H1 (cell line): ENCODE results near the gene RAB2B. TPM values are rescaled to one million over a fixed set of nuclear protein-coding genes. Genes with fewer than 3 reads are reported as not detected.
A peak's percentile ranks its signal among the peaks of the same experiment; 100 is the strongest.

Experiments used
- CTCF ChIA-PET: fragments of 300-600 bp; sonication (Branson Sonifier 250); formaldehyde crosslinking; loops from one replicate; lab custom pipeline; 2021; ENCODE audit not compliant: partially characterized antibody; lab: Charles Lee
- POLR2A ChIA-PET: fragments of 300-600 bp; sonication (Branson Sonifier 250); formaldehyde crosslinking; loops from one replicate; lab custom pipeline; 2021; ENCODE audit warnings: inconsistent platforms; ENCODE audit not compliant: partially characterized antibody; lab: Charles Lee
- DNase-seq, 2 experiments: peaks; one replicate each; pipeline versions ENCODE4 v3.0.0 to v3.0.0-alpha.2; 2010 to 2022; ENCODE audit warnings: low spot score in 2 of 2, low read depth in 1 of 2, mixed read lengths in 1 of 2
- FAIRE-seq: peaks from 2 replicates; lab custom pipeline; 2011; peaks lifted over from hg19 to GRCh38; lab: Jason Lieb, UNC
- H2AFZ ChIP-seq: 2 replicates; pipeline ENCODE4 v1.8.1; 2012; ENCODE audit warnings: low read length, inconsistent platforms
- H2AK5ac ChIP-seq: 2 replicates; pipeline ENCODE4 v1.6.1; 2013; ENCODE audit warnings: low read depth, low read length
- H2BK120ac ChIP-seq: replicated peaks from 2 replicates; pipeline ENCODE3; 2013; ENCODE audit warnings: low read depth, low read length, inconsistent platforms
- H2BK12ac ChIP-seq: 2 replicates; pipeline ENCODE4 v1.6.1; 2013; ENCODE audit warnings: low read depth, low read length
- H2BK15ac ChIP-seq: 2 replicates; pipeline ENCODE4 v1.6.1; 2013; ENCODE audit warnings: low read length
- H2BK20ac ChIP-seq: 2 replicates; pipeline ENCODE4 v1.6.1; 2013; ENCODE audit warnings: low read length
- H2BK5ac ChIP-seq: 2 replicates; pipeline ENCODE4 v1.6.1; 2013; ENCODE audit warnings: low read depth, low read length
- H3K14ac ChIP-seq: 2 replicates; pipeline ENCODE4 v1.6.1; 2013; ENCODE audit warnings: inconsistent platforms; ENCODE audit not compliant: insufficient read length
- H3K18ac ChIP-seq: 2 replicates; pipeline ENCODE4 v1.6.1; 2013; ENCODE audit warnings: low read length; ENCODE audit errors: extremely low read depth
- H3K23ac ChIP-seq: 2 replicates; pipeline ENCODE4 v1.6.1; 2013; ENCODE audit warnings: inconsistent platforms; ENCODE audit not compliant: insufficient read length
- H3K23me2 ChIP-seq: 2 replicates; pipeline ENCODE4 v1.6.1; 2013; ENCODE audit warnings: low read depth, low read length
- H3K27ac ChIP-seq: 2 replicates; pipeline ENCODE4 v1.6.1; 2011; ENCODE audit warnings: low read depth, low read length, inconsistent platforms
- H3K27me3 ChIP-seq, 4 experiments: replicated peaks in 1 of 4; 1 replicate in 1 of 4; 2 replicates in 3 of 4; pipeline versions ENCODE4 v1.6.1 to v1.8.1; 2011 to 2013; ENCODE audit warnings: low read length in 3 of 4, mild to moderate bottlenecking in 3 of 4, inconsistent platforms in 2 of 4, mixed read lengths in 2 of 4, moderate library complexity in 1 of 4; ENCODE audit not compliant: control insufficient read depth in 3 of 4, insufficient read depth in 3 of 4; ENCODE audit errors: extremely low read depth in 1 of 4
- H3K36me3 ChIP-seq, 4 experiments: 2 replicates each; pipeline versions ENCODE4 v1.6.1 to v1.8.1; 2011 to 2013; ENCODE audit warnings: mild to moderate bottlenecking in 4 of 4, low read length in 3 of 4, moderate library complexity in 2 of 4, control low read depth in 1 of 4, inconsistent platforms in 1 of 4; ENCODE audit not compliant: insufficient read depth in 4 of 4, control insufficient read depth in 2 of 4
- H3K4ac ChIP-seq: replicated peaks from 2 replicates; pipeline ENCODE3; 2013; ENCODE audit warnings: low read length, low read depth, mixed read lengths, inconsistent platforms; ENCODE audit not compliant: insufficient read length
- H3K4me1 ChIP-seq, 4 experiments: replicated peaks in 1 of 4; 1 replicate in 1 of 4; 2 replicates in 3 of 4; pipeline versions ENCODE4 v1.6.1 to v1.8.1; 2011 to 2013; ENCODE audit warnings: low read length in 3 of 4, inconsistent platforms in 2 of 4, mixed read lengths in 1 of 4; ENCODE audit not compliant: insufficient read depth in 4 of 4, control insufficient read depth in 3 of 4
- H3K4me2 ChIP-seq, 2 experiments: 2 replicates each; pipeline versions ENCODE4 v1.6.1 to v1.8.1; 2011 to 2013; ENCODE audit warnings: low read depth in 2 of 2, low read length in 2 of 2, control low read depth in 1 of 2, inconsistent platforms in 1 of 2, mild to moderate bottlenecking in 1 of 2; ENCODE audit not compliant: insufficient read depth in 1 of 2
- H3K4me3 ChIP-seq, 4 experiments: fragments of 200-600, 300-600 bp in 1 of 4; sonication (generic), shearing (Covaris generic), sonication (Bioruptor Twin) in 1 of 4; 2 replicates each; pipeline versions ENCODE4 v1.5.1 to v1.8.1; 2011 to 2016; ENCODE audit warnings: low read length in 4 of 4, low read depth in 3 of 4, control low read depth in 2 of 4, inconsistent platforms in 2 of 4, mild to moderate bottlenecking in 2 of 4, mixed read lengths in 1 of 4, moderate library complexity in 1 of 4; ENCODE audit not compliant: insufficient read depth in 2 of 4; ENCODE audit errors: extremely low read depth in 1 of 4
- H3K56ac ChIP-seq: replicated peaks from 2 replicates; pipeline ENCODE3; 2013; ENCODE audit warnings: low read depth, mild to moderate bottlenecking, mixed read lengths, low read length, inconsistent platforms; ENCODE audit not compliant: insufficient read length
- H3K79me1 ChIP-seq: 2 replicates; pipeline ENCODE4 v1.6.1; 2013; ENCODE audit warnings: low read depth, low read length, control low read depth
- H3K79me2 ChIP-seq, 2 experiments: 2 replicates each; pipeline versions ENCODE4 v1.6.1 to v1.8.1; 2012 to 2013; ENCODE audit warnings: low read length in 2 of 2, mild to moderate bottlenecking in 2 of 2, inconsistent platforms in 1 of 2; ENCODE audit not compliant: insufficient read depth in 2 of 2, control insufficient read depth in 1 of 2
- H3K9ac ChIP-seq, 4 experiments: replicated peaks in 1 of 4; 1 replicate in 1 of 4; 2 replicates in 3 of 4; pipeline versions ENCODE4 v1.6.1 to v1.8.1; 2011 to 2013; ENCODE audit warnings: low read depth in 3 of 4, low read length in 3 of 4, control low read depth in 2 of 4, mild to moderate bottlenecking in 2 of 4, moderate library complexity in 2 of 4, inconsistent platforms in 1 of 4; ENCODE audit errors: extremely low read depth in 1 of 4
- H3K9me3 ChIP-seq, 2 experiments: 2 replicates each; pipeline versions ENCODE4 v1.6.1 to v1.8.1; 2012 to 2013; ENCODE audit warnings: mild to moderate bottlenecking in 2 of 2, moderate library complexity in 2 of 2, control low read depth in 1 of 2, inconsistent platforms in 1 of 2, low read depth in 1 of 2, low read length in 1 of 2, mixed read lengths in 1 of 2; ENCODE audit not compliant: insufficient read depth in 2 of 2
- H4K20me1 ChIP-seq, 2 experiments: replicated peaks in 1 of 2; 2 replicates each; pipeline versions ENCODE3 to v1.8.1; 2011 to 2013; ENCODE audit warnings: inconsistent platforms in 2 of 2, low read length in 2 of 2, mild to moderate bottlenecking in 1 of 2; ENCODE audit not compliant: insufficient read depth in 2 of 2, control insufficient read depth in 1 of 2
- H4K5ac ChIP-seq: 2 replicates; pipeline ENCODE4 v1.6.1; 2013; ENCODE audit warnings: low read length, low read depth, mixed read lengths, inconsistent platforms; ENCODE audit not compliant: insufficient read length
- H4K8ac ChIP-seq: 2 replicates; pipeline ENCODE4 v1.8.0; 2013; ENCODE audit warnings: mild to moderate bottlenecking, moderate library complexity, low read length, inconsistent platforms; ENCODE audit not compliant: insufficient read depth; ENCODE audit errors: extremely low read depth
- H4K91ac ChIP-seq: replicated peaks from 2 replicates; pipeline ENCODE3; 2013; ENCODE audit warnings: low read length, mixed read lengths, inconsistent platforms; ENCODE audit not compliant: insufficient read length
- CTBP2 ChIP-seq: IDR thresholded peaks from 2 replicates; pipeline ENCODE4 v1.7.0; 2011; ENCODE audit warnings: borderline replicate concordance, mild to moderate bottlenecking, moderate library complexity, mixed read lengths, low read length; ENCODE audit not compliant: insufficient read depth, insufficient read length
- KDM4A ChIP-seq: IDR thresholded peaks from one replicate; pipeline ENCODE4 v1.7.1; 2012; ENCODE audit warnings: low read depth, mild to moderate bottlenecking, moderate library complexity, low read length, inconsistent platforms; ENCODE audit not compliant: severe bottlenecking
- KDM5A ChIP-seq: fragments of 200-600 bp; IDR thresholded peaks from 2 replicates; pipeline ENCODE4 v1.7.1; 2012; ENCODE audit warnings: mild to moderate bottlenecking, low read length, inconsistent platforms, mixed read lengths
- NRF1 ChIP-seq: IDR thresholded peaks from 2 replicates; pipeline ENCODE4 v1.6.1; 2011; ENCODE audit warnings: mild to moderate bottlenecking, low read depth, low read length, improper control_type of control experiment
- TEAD4 ChIP-seq: IDR thresholded peaks from 2 replicates; pipeline ENCODE4 v1.6.1; 2012; ENCODE audit warnings: low read depth, low read length, inconsistent platforms, mixed read lengths
- WGBS, 2 experiments: shearing (Covaris generic) in 1 of 2; methylation state at CpG; one replicate each; pipeline versions ENCODE4 v1.1.6 to v1.1.7; 2013 to 2015; ENCODE audit warnings: low lambda C conversion rate in 2 of 2, mixed read lengths in 2 of 2, inconsistent platforms in 1 of 2, low coverage in 1 of 2, missing lambda C conversion rate in 1 of 2; ENCODE audit not compliant: insufficient replicate concordance in 2 of 2, insufficient coverage in 1 of 2, insufficient read length in 1 of 2; ENCODE audit errors: extremely low coverage in 1 of 2, missing lambda C conversion rate in 1 of 2; 5-methylcytosine and 5-hydroxymethylcytosine counted together
- polyA plus RNA-seq, 7 experiments: library from polyadenylated mRNA; depleted of rRNA in 3 of 7; stranded (reverse) in 5 of 7; unstranded in 2 of 7; fragments of >200 nt in 5 of 7; fragments of 200-250 nt in 2 of 7; gene quantifications; 1 replicate in 5 of 7; 2 replicates in 1 of 7; 4 replicates in 1 of 7; pipeline versions ENCODE4 v1.2.1 to v1.2.3, GENCODE V29; 2011 to 2013; ENCODE audit warnings: missing spikeins in 2 of 7, mixed read lengths in 2 of 7
- total RNA-seq: library from RNA; stranded (reverse); fragmentation: NEBNext Ultra II Directional; extraction: Animal tissue kit (Norgen Biotek cat#: 25700); gene quantifications from 2 replicates; pipeline ENCODE4 v1.2.1, GENCODE V29; 2021
- TF ChIP-seq, protein P1 (sequence below): IDR thresholded peaks from 2 replicates; pipeline ENCODE4 v1.6.1; 2011; ENCODE audit warnings: low read depth, mild to moderate bottlenecking, low read length; ENCODE audit not compliant: insufficient read depth
- TF ChIP-seq, protein P2 (sequence below), 3 experiments: IDR thresholded peaks; 1 replicate in 2 of 3; 2 replicates in 1 of 3; pipeline versions ENCODE4 v1.5.1 to v1.6.1; 2011; ENCODE audit warnings: low read length in 3 of 3, mild to moderate bottlenecking in 3 of 3, inconsistent platforms in 2 of 3, low read depth in 1 of 3, moderate library complexity in 1 of 3; ENCODE audit not compliant: insufficient read depth in 1 of 3; ENCODE audit errors: control extremely low read depth in 1 of 3

Gene RAB2B
- total and polyA plus RNA-seq, 2 of the 8 experiments (the other 6 are each of a cell fraction or from before 2014, with no cell fraction given) = 23.4 to 26.1 TPM

DNA sequence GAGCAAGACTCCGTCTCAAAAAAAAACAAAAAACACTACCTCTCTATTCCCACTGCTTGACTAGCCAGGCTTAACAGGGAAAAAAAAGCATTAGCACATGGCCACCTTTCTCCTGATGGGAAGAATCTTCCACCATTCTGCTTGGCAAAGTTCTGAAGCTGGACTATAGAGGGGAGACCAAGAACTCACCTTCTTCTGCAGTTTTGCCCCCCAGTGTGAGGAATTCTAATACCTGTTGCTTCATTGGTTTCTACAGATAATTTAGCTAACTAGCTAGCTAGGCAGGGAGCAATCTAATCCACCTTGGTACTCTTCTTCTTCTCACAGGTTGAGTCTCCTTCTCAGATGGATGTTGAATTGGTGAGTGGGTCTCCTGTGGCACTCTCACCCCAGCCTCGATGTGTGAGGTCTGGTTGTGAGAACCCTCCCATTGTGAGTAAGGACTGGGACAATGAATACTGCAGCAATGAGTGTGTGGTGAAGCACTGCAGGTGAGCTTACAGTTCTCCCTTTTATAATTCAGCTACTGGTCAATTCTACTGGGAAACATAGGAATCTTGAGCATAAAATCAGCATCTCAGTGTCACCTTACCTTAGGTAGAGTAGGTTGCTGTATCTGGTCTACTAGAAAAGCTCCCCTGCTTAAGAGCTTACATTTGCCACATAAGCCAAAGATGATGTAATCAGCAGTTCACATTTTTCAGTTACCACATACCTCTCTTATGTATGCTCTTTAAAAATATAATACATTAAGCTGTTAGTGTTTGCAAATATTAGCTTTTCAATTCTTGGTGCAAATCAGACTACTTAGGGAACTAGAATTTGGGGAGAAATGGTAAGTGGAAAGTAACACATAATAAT is 18.4 kb upstream of the RAB2B start:
- Histone ChIP-seq H2BK15ac (no peak overlapping the region), H2AFZ (no peak overlapping the region), H3K4me1 (peaks cover 0 to 2% (median 1%) of the 10 kb centered on the region in 4 experiments; a peak in 2 of 7 replicates), H3K23me2 (no peaks in the 10 kb centered on the region), H3K23ac (no peak overlapping the region), H3K27ac (no peak overlapping the region), H4K5ac (no peak overlapping the region), H3K18ac (no peak overlapping the region), H3K4me2 (no peak overlapping the region), H3K9ac (no peak overlapping the region), H3K4me3 (no peak overlapping the region), H3K36me3 (peaks cover 19 to 79% (median 62%) of the 10 kb centered on the region in 4 experiments), H3K79me1 (no peaks in the 10 kb centered on the region), H3K56ac (no peak overlapping the region), H2BK12ac (no peak overlapping the region), H2BK20ac (no peak overlapping the region), H2AK5ac (no peak overlapping the region), H3K14ac (no peak overlapping the region), H3K4ac (no peak overlapping the region), H3K27me3 (no peaks in the 10 kb centered on the region), H2BK5ac (0 out of 2 replicates have a peak overlapping the region, but pooled peaks have one; percentile 68), H4K20me1 (no peaks in the 10 kb centered on the region), H4K8ac (no peak overlapping the region), H4K91ac (no peak overlapping the region), H2BK120ac (no peak overlapping the region), H3K79me2 (no peaks in the 10 kb centered on the region), H3K9me3 (no peaks in the 10 kb centered on the region)
- POLR2A ChIA-PET = interaction anchor here (0.8 to 3.4 kb wide), 12 partner anchors 8 to 113 kb away, joined by 3 to 20 read pairs (median 5); partner anchors contain the start of genes METTL3, RAB2B, SALL2 and TOX4
- DNase-seq = peak in 1 of 2 experiments; percentile 31
- FAIRE-seq = no peak
- CTCF ChIA-PET = interaction anchor here (0.6 to 2.4 kb wide), 10 partner anchors 13 to 334 kb away, joined by 3 to 10 read pairs (median 4); partner anchors contain the start of genes METTL3, RAB2B, SALL2 and TOX4
- WGBS, 2 experiments = 57% methylated on average over 2 of the region's 2 CpGs; no CpG with 5 or more reads in 1 of the 2 experiments
- TF ChIP-seq KDM4A (no peak), NRF1 (no peak), TEAD4 (no peak), CTBP2 (no peak), KDM5A (no peak)
- TF ChIP-seq, protein P1, sequence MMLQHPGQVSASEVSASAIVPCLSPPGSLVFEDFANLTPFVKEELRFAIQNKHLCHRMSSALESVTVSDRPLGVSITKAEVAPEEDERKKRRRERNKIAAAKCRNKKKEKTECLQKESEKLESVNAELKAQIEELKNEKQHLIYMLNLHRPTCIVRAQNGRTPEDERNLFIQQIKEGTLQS = no peak
- TF ChIP-seq, protein P2, sequence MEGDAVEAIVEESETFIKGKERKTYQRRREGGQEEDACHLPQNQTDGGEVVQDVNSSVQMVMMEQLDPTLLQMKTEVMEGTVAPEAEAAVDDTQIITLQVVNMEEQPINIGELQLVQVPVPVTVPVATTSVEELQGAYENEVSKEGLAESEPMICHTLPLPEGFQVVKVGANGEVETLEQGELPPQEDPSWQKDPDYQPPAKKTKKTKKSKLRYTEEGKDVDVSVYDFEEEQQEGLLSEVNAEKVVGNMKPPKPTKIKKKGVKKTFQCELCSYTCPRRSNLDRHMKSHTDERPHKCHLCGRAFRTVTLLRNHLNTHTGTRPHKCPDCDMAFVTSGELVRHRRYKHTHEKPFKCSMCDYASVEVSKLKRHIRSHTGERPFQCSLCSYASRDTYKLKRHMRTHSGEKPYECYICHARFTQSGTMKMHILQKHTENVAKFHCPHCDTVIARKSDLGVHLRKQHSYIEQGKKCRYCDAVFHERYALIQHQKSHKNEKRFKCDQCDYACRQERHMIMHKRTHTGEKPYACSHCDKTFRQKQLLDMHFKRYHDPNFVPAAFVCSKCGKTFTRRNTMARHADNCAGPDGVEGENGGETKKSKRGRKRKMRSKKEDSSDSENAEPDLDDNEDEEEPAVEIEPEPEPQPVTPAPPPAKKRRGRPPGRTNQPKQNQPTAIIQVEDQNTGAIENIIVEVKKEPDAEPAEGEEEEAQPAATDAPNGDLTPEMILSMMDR (IDR thresholded peaks at IDR 0.05; ENCODE audit: control extremely low read depth in 1 of 3, insufficient read depth in 1 of 3, low read depth in 1 of 3, low read length in 3 of 3) = no peak
